GM06990 (cell line): ENCODE measurements around the gene ZBTB20.

Source experiments
- DNase-seq: peaks from one replicate; pipeline ENCODE4 v3.0.0-alpha.2; 2011; ENCODE audit not compliant: insufficient read length; ENCODE audit errors: extremely low read depth
- H3K27me3 ChIP-seq: replicated peaks from 2 replicates; pipeline ENCODE4 v1.6.0; 2011; ENCODE audit warnings: low read length; ENCODE audit not compliant: control insufficient read depth, insufficient read depth
- H3K36me3 ChIP-seq: 2 replicates; pipeline ENCODE4 v1.5.1; 2011; ENCODE audit warnings: low read length; ENCODE audit not compliant: control insufficient read depth, insufficient read depth
- H3K4me3 ChIP-seq: replicated peaks from 2 replicates; pipeline ENCODE4 v1.5.1; 2011; ENCODE audit warnings: low read depth, mild to moderate bottlenecking, control low read depth, low read length
- CTCF ChIP-seq: IDR thresholded peaks from 2 replicates; pipeline ENCODE4 v1.5.1; 2011; ENCODE audit warnings: low read length, control low read depth, mild to moderate bottlenecking, inconsistent platforms; ENCODE audit not compliant: insufficient read depth, poor library complexity, severe bottlenecking

Gene ZBTB20

GRCh38 chr3:114792159-114792918 is 354.7 kb downstream of the ZBTB20 start:
- no peaks in the 10 kb centered on the region for H3K27me3 ChIP-seq
- DNase-seq: no peak
- no peak overlapping the region for H3K4me3 ChIP-seq
- TF ChIP-seq CTCF: no peak
- no peaks in the 10 kb centered on the region for H3K36me3 ChIP-seq

- TF ChIP-seq CTCF: no peak
- Histone ChIP-seq H3K36me3 (no peaks in the 10 kb centered on the region), H3K4me3 (no peak overlapping the region), H3K27me3 (no peaks in the 10 kb centered on the region)
- no peak for DNase-seq
Observed at GRCh38 chr3:114790752-114791151, 356.3 kb downstream of the ZBTB20 start.

- TF ChIP-seq CTCF: no peak
- DNase-seq: no peak
- Histone ChIP-seq H3K4me3 (no peak overlapping the region), H3K36me3 (no peaks in the 10 kb centered on the region), H3K27me3 (no peaks in the 10 kb centered on the region)
Observed at GRCh38 chr3:114789803-114790202, 357.3 kb downstream of the ZBTB20 start.

- no peaks in the 10 kb centered on the region for H3K36me3 ChIP-seq
- no peak overlapping the region for H3K4me3 ChIP-seq
- TF ChIP-seq CTCF: no peak
- no peaks in the 10 kb centered on the region for H3K27me3 ChIP-seq
- no peak for DNase-seq
Observed at GRCh38 chr3:114775395-114775794, 371.7 kb downstream of the ZBTB20 start.

- no peak for DNase-seq
- TF ChIP-seq CTCF: no peak
Observed at GRCh38 chr3:114770874-114771273, 376.2 kb downstream of the ZBTB20 start.

More at GRCh38 chr3:114770874-114771273, 376.2 kb downstream of the ZBTB20 start:
- Histone ChIP-seq H3K27me3 (no peaks in the 10 kb centered on the region), H3K36me3 (no peaks in the 10 kb centered on the region), H3K4me3 (no peak overlapping the region)
